ENCODE results near the gene MAN1A2.

DNA sequence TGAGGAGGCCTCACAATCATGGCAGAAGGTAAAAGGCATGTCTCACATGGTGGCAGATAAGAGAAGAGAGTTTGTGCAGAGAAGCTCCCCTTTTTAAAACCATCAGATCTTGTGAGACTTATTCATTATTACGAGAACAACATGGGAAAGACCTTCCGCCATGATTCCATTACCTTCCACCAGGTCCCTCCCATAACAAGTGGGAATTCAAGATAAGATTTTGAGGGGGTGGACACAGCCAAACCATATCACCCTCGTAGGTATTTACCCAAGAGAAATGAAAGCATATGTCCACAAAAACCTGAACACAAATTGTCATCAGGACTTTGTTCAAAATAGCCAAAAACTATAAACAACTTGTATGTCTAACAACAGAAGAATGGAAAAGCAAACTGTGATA is 192.7 kb downstream of the MAN1A2 start:
- TF ChIP-seq, protein P1, sequence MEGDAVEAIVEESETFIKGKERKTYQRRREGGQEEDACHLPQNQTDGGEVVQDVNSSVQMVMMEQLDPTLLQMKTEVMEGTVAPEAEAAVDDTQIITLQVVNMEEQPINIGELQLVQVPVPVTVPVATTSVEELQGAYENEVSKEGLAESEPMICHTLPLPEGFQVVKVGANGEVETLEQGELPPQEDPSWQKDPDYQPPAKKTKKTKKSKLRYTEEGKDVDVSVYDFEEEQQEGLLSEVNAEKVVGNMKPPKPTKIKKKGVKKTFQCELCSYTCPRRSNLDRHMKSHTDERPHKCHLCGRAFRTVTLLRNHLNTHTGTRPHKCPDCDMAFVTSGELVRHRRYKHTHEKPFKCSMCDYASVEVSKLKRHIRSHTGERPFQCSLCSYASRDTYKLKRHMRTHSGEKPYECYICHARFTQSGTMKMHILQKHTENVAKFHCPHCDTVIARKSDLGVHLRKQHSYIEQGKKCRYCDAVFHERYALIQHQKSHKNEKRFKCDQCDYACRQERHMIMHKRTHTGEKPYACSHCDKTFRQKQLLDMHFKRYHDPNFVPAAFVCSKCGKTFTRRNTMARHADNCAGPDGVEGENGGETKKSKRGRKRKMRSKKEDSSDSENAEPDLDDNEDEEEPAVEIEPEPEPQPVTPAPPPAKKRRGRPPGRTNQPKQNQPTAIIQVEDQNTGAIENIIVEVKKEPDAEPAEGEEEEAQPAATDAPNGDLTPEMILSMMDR (IDR thresholded peaks at IDR 0.05) = no peak
- TF ChIP-seq POLR2A (IDR thresholded peaks at IDR 0.05) = no peak
